NT2/D1 (cell line): ENCODE data around the gene LIMK2.

Experiments
- SUZ12 ChIP-seq: IDR thresholded peaks from 2 replicates; pipeline ENCODE4 v1.6.1; 2011; ENCODE audit not compliant: insufficient read length, insufficient read depth; ENCODE audit errors: extremely low read depth
- ZNF274 ChIP-seq: IDR thresholded peaks from 2 replicates; pipeline ENCODE4 v1.6.1; 2011; ENCODE audit warnings: mild to moderate bottlenecking, low read depth, low read length

DNA sequence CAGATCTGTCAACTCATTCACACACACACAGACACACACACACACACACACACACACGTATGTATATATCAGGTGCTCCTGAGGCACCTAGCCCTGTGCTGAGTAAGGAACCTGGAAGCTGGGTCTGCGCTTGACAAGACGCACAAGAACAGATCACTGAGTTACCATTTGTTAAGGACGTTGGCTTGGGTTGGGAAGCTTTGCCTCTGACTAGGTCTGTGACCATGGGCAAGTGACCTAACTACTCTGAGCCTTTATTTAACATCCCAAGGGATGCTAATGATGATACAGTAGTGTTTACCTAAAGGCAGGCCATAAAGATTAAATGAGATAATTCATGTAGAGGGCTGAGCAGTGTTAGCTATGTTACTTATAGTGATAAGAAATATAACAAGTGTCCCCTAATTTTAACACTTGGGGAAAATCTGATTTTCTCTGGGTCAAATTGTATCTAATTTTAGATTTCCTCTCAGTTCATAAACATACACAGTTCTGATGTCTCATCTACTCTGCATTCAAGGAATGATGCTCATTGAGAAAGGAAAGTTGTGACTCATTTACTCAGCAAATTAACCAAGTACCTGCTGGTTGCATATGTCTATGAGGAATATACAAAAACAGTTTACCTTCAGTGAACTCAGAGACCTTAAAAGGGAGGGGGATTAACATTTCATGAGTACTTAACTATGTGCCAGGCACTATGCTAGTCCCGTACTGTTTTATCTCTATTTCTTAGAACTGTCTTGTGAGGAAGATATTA lies 38.5 kb upstream of the LIMK2 start:
- no peak for TF ChIP-seq ZNF274
- no peak for TF ChIP-seq SUZ12
